Thymus (tissue), 11 donors: Measurements from ENCODE around the gene CEP192. TPM values are rescaled to one million over a fixed set of nuclear protein-coding genes. Genes with fewer than 3 reads are reported as not detected.
A peak's percentile ranks its signal among the peaks of the same experiment; 100 is the strongest.

Experiments
- DNase-seq, 9 donors: peaks; one replicate each; pipeline ENCODE4 v3.0.0-alpha.2; 2013; ENCODE audit warnings: low spot score in 9 of 9, low read depth in 6 of 9, missing footprints in 1 of 9
- H3K27ac ChIP-seq, 2 donors: one replicate each; pipeline ENCODE4 v1.5.1; 2013; ENCODE audit warnings: control low read depth in 1 of 2, low read depth in 1 of 2, low read length in 1 of 2, mild to moderate bottlenecking in 1 of 2, moderate library complexity in 1 of 2
- H3K27me3 ChIP-seq, 2 donors: one replicate each; pipeline ENCODE4 v1.5.1; 2013; ENCODE audit warnings: low read length in 1 of 2; ENCODE audit not compliant: control insufficient read depth in 2 of 2, insufficient read depth in 1 of 2
- H3K36me3 ChIP-seq, 2 donors: one replicate each; pipeline ENCODE4 v1.5.1; 2013; ENCODE audit warnings: low read length in 1 of 2, mild to moderate bottlenecking in 1 of 2, moderate library complexity in 1 of 2; ENCODE audit not compliant: control insufficient read depth in 2 of 2, insufficient read depth in 2 of 2
- H3K4me1 ChIP-seq, 2 donors: one replicate each; pipeline ENCODE4 v1.5.1; 2013; ENCODE audit warnings: low read length in 2 of 2; ENCODE audit not compliant: control insufficient read depth in 2 of 2, insufficient read depth in 2 of 2
- H3K4me3 ChIP-seq, 2 donors: one replicate each; pipeline ENCODE4 v1.5.1; 2013; ENCODE audit warnings: low read length in 2 of 2, control low read depth in 1 of 2, mild to moderate bottlenecking in 1 of 2
- H3K9me3 ChIP-seq, 2 donors: one replicate each; pipeline ENCODE4 v1.5.1; 2013; ENCODE audit warnings: low read length in 1 of 2, mild to moderate bottlenecking in 1 of 2; ENCODE audit not compliant: control insufficient read depth in 2 of 2, insufficient read depth in 1 of 2
- WGBS: extraction: QIAGEN DNeasy Blood & Tissue Kit; methylation state at CpG from one replicate; pipeline ENCODE4 v1.1.7; 2013; 5-methylcytosine and 5-hydroxymethylcytosine counted together
- polyA plus RNA-seq: library from polyadenylated mRNA; stranded (reverse); fragments of 200-250 nt; gene quantifications from one replicate; pipeline ENCODE4 v1.2.3, GENCODE V29; 2013
- total RNA-seq: library from RNA; stranded (reverse); fragments of 120-200 nt; gene quantifications from one replicate; pipeline ENCODE4 v1.2.4, GENCODE V29; 2013
- donor health status: healthy.

Gene CEP192
- total and polyA plus RNA-seq, 2 donors, result 38.9 to 43.5 TPM

- 99% methylated on average over 7 of the region's 7 CpGs for WGBS
- H3K36me3 ChIP-seq, result peaks cover 40 to 65% of the 10 kb centered on the region in 2 donors
- DNase-seq, result no peak
Observed at GRCh38 chr18:13035249-13035914, 44.2 kb downstream of the CEP192 start.

GRCh38 chr18:13036622-13037320 lies 45.6 kb downstream of the CEP192 start:
- WGBS, result 93% methylated on average over 7 of the region's 7 CpGs
- Histone ChIP-seq H3K4me1 (peaks cover 0 to 9% of the 10 kb centered on the region in 2 donors), H3K36me3 (peaks cover 29 to 58% of the 10 kb centered on the region in 2 donors), H3K9me3 (no peaks in the 10 kb centered on the region), H3K4me3 (no peak overlapping the region), H3K27ac (no peak overlapping the region), H3K27me3 (no peaks in the 10 kb centered on the region)
- DNase-seq, result no peak

More at GRCh38 chr18:13035249-13035914, 44.2 kb downstream of the CEP192 start:
- Histone ChIP-seq H3K4me3 (no peak overlapping the region), H3K27ac (no peak overlapping the region), H3K27me3 (no peaks in the 10 kb centered on the region), H3K9me3 (no peaks in the 10 kb centered on the region), H3K4me1 (peaks cover 0 to 9% of the 10 kb centered on the region in 2 donors)

- no peak overlapping the region for H3K27ac ChIP-seq
- WGBS, result 98% methylated on average over 1 of the region's 1 CpG
- H3K4me1 ChIP-seq, result peaks cover 0 to 9% of the 10 kb centered on the region in 2 donors
- H3K36me3 ChIP-seq, result peaks cover 26 to 56% of the 10 kb centered on the region in 2 donors
- H3K4me3 ChIP-seq, result no peak overlapping the region
- H3K9me3 ChIP-seq, result no peaks in the 10 kb centered on the region
- no peaks in the 10 kb centered on the region for H3K27me3 ChIP-seq
- no peak for DNase-seq
Observed at GRCh38 chr18:13039806-13040205, 48.6 kb downstream of the CEP192 start.

GRCh38 chr18:13043066-13043465 lies 51.9 kb downstream of the CEP192 start:
- Histone ChIP-seq H3K27ac (no peak overlapping the region), H3K4me3 (no peak overlapping the region), H3K36me3 (peaks cover 24 to 50% of the 10 kb centered on the region in 2 donors), H3K4me1 (peaks cover 0 to 9% of the 10 kb centered on the region in 2 donors), H3K27me3 (no peaks in the 10 kb centered on the region), H3K9me3 (peaks cover 0 to 2% of the 10 kb centered on the region in 2 donors)
- DNase-seq, result no peak
- WGBS, result 98% methylated on average over 4 of the region's 4 CpGs

GRCh38 chr18:13048061-13048595 lies 57.0 kb downstream of the CEP192 start:
- Histone ChIP-seq H3K27ac (no peak overlapping the region), H3K36me3 (peaks cover 47 to 73% of the 10 kb centered on the region in 2 donors), H3K9me3 (peaks cover 0 to 2% of the 10 kb centered on the region in 2 donors), H3K4me1 (no peaks in the 10 kb centered on the region), H3K4me3 (no peak overlapping the region), H3K27me3 (no peaks in the 10 kb centered on the region)
- no peak for DNase-seq
- 93% methylated on average over 6 of the region's 6 CpGs for WGBS

GRCh38 chr18:13051159-13051558 lies 60.0 kb downstream of the CEP192 start:
- Histone ChIP-seq H3K36me3 (peaks cover 66 to 86% of the 10 kb centered on the region in 2 donors), H3K27ac (no peak overlapping the region), H3K4me3 (no peak overlapping the region), H3K27me3 (no peaks in the 10 kb centered on the region), H3K9me3 (no peaks in the 10 kb centered on the region), H3K4me1 (no peaks in the 10 kb centered on the region)
- 98% methylated on average over 6 of the region's 6 CpGs for WGBS
- DNase-seq, result no peak

GRCh38 chr18:13051950-13052349 lies 60.8 kb downstream of the CEP192 start:
- no peak overlapping the region for H3K27ac ChIP-seq
- no peaks in the 10 kb centered on the region for H3K27me3 ChIP-seq
- DNase-seq, result peak in 1 of 9 donors; percentile 15
- H3K4me1 ChIP-seq, result no peaks in the 10 kb centered on the region
- H3K4me3 ChIP-seq, result no peak overlapping the region
- no peaks in the 10 kb centered on the region for H3K9me3 ChIP-seq
- H3K36me3 ChIP-seq, result peaks cover 72 to 89% of the 10 kb centered on the region in 2 donors
- WGBS, result 34% methylated on average over 4 of the region's 4 CpGs

- Histone ChIP-seq H3K9me3 (no peaks in the 10 kb centered on the region), H3K27me3 (no peaks in the 10 kb centered on the region), H3K36me3 (peaks cover 68 to 89% of the 10 kb centered on the region in 2 donors), H3K27ac (no peak overlapping the region), H3K4me1 (no peaks in the 10 kb centered on the region), H3K4me3 (no peak overlapping the region)
- DNase-seq, result no peak
- 98% methylated on average over 2 of the region's 2 CpGs for WGBS
Observed at GRCh38 chr18:13054336-13054735, 63.2 kb downstream of the CEP192 start.

GRCh38 chr18:13061630-13062189 lies 70.5 kb downstream of the CEP192 start:
- Histone ChIP-seq H3K36me3 (peaks cover 38 to 65% of the 10 kb centered on the region in 2 donors), H3K9me3 (no peaks in the 10 kb centered on the region), H3K4me3 (no peak overlapping the region), H3K4me1 (no peaks in the 10 kb centered on the region), H3K27me3 (no peaks in the 10 kb centered on the region), H3K27ac (no peak overlapping the region)
- WGBS, result 99% methylated on average over 4 of the region's 4 CpGs
- DNase-seq, result no peak
